SU-DHL-6 (cell line): ENCODE measurements around the gene PITX2.

Experiments
- CTCF ChIP-seq: fragments of 200-600 bp; sonication (generic); IDR thresholded peaks from one replicate; pipeline ENCODE4 v1.5.1; 2017; ENCODE audit warnings: antibody characterized with exemption, mild to moderate bottlenecking, low read length, moderate library complexity; ENCODE audit not compliant: insufficient read depth, poor library complexity, severe bottlenecking
- EZH2phosphoT487 ChIP-seq: fragments of 200-600 bp; sonication (generic), shearing (Covaris generic); conservative IDR thresholded peaks from 2 replicates; pipeline ENCODE4 v1.6.1; 2018; ENCODE audit warnings: mild to moderate bottlenecking, antibody characterized with exemption, low read length, moderate library complexity, mixed read lengths

- TF ChIP-seq EZH2phosphoT487, result no peak
- TF ChIP-seq CTCF, result no peak
Measured at GRCh38 chr4:110628663-110629213, 5.9 kb upstream of the PITX2 start.
